Left ventricle myocardium inferior (tissue), 1 donor: ENCODE results near the gene SLC26A9. TPM values are rescaled to one million over a fixed set of nuclear protein-coding genes. Genes with fewer than 3 reads are reported as not detected.

Source experiments
- DNase-seq: peaks from one replicate; pipeline ENCODE4 v3.0.0-alpha.2; 2020
- H3K27ac ChIP-seq: fragments of 200-600 bp; replicated peaks from 2 replicates; pipeline ENCODE4 v1.8.0; 2021
- H3K27me3 ChIP-seq: fragments of 200-600 bp; 2 replicates; pipeline ENCODE4 v1.8.0; 2021; ENCODE audit warnings: low read depth
- H3K36me3 ChIP-seq: fragments of 200-600 bp; 2 replicates; pipeline ENCODE4 v1.8.0; 2021
- H3K4me1 ChIP-seq: fragments of 200-600 bp; 2 replicates; pipeline ENCODE4 v1.8.0; 2021
- H3K4me3 ChIP-seq: fragments of 200-600 bp; 2 replicates; pipeline ENCODE4 v1.8.0; 2021; ENCODE audit warnings: mild to moderate bottlenecking, moderate library complexity
- H3K9me3 ChIP-seq: fragments of 200-600 bp; replicated peaks from 2 replicates; pipeline ENCODE4 v1.8.0; 2021
- CTCF ChIP-seq: fragments of 200-600 bp; IDR thresholded peaks from 2 replicates; pipeline ENCODE4 v1.8.0; 2021; ENCODE audit warnings: antibody characterized with exemption, mild to moderate bottlenecking, borderline replicate concordance
- intact Hi-C: fragments of 100-400 bp; cut with micrococcal nuclease; formaldehyde crosslinking; loops from one replicate; pipeline ENCODE4 v1.11.0; 2022
- total RNA-seq: library from RNA; stranded (reverse); fragmentation: NEBNext Ultra II Directional; extraction: Animal tissue kit (Norgen Biotek cat#: 25700); gene quantifications from one replicate; pipeline ENCODE4 v1.2.1, GENCODE V29; 2021
- donor health status: DM: no; HTN: yes; CAD: no; lungs with severe emphysema.

SLC26A9 gene
- total RNA-seq, 1 donor from 2014 or later = 35.2 TPM

- Histone ChIP-seq H3K4me3 (no peak overlapping the region), H3K9me3 (no peaks in the 10 kb centered on the region), H3K27ac (no peak overlapping the region), H3K27me3 (peaks cover 5% of the 10 kb centered on the region), H3K36me3 (no peaks in the 10 kb centered on the region), H3K4me1 (peaks cover 19% of the 10 kb centered on the region)
- TF ChIP-seq CTCF = no peak
- DNase-seq = no peak
- intact Hi-C loops = no loop called here
Measured at GRCh38 chr1:205961991-205962820, 18.9 kb upstream of the SLC26A9 start.

- no peak for DNase-seq
- intact Hi-C loops = no loop called here
- Histone ChIP-seq H3K27me3 (peaks cover 13% of the 10 kb centered on the region), H3K4me1 (peaks cover 19% of the 10 kb centered on the region), H3K36me3 (no peaks in the 10 kb centered on the region), H3K4me3 (no peak overlapping the region), H3K9me3 (no peaks in the 10 kb centered on the region), H3K27ac (no peak overlapping the region)
- no peak for TF ChIP-seq CTCF
Measured at GRCh38 chr1:205961405-205961804, 18.1 kb upstream of the SLC26A9 start.

GRCh38 chr1:205959789-205960188 is 16.5 kb upstream of the SLC26A9 start:
- Histone ChIP-seq H3K4me1 (peaks cover 19% of the 10 kb centered on the region), H3K4me3 (no peak overlapping the region), H3K27me3 (peaks cover 15% of the 10 kb centered on the region), H3K27ac (no peak overlapping the region), H3K36me3 (no peaks in the 10 kb centered on the region), H3K9me3 (no peaks in the 10 kb centered on the region)
- intact Hi-C loops = no loop called here
- no peak for DNase-seq
- no peak for TF ChIP-seq CTCF

- Histone ChIP-seq H3K36me3 (no peaks in the 10 kb centered on the region), H3K27ac (no peak overlapping the region), H3K9me3 (no peaks in the 10 kb centered on the region), H3K27me3 (peaks cover 15% of the 10 kb centered on the region), H3K4me1 (peaks cover under 1% of the 10 kb centered on the region), H3K4me3 (no peak overlapping the region)
- DNase-seq = no peak
- no peak for TF ChIP-seq CTCF
- intact Hi-C loops = no loop called here
Measured at GRCh38 chr1:205955499-205955898, 12.2 kb upstream of the SLC26A9 start.

- Histone ChIP-seq H3K9me3 (no peaks in the 10 kb centered on the region), H3K4me3 (no peak overlapping the region), H3K27me3 (peaks cover 15% of the 10 kb centered on the region), H3K4me1 (peaks cover 7% of the 10 kb centered on the region), H3K27ac (no peak overlapping the region), H3K36me3 (no peaks in the 10 kb centered on the region)
- no peak for TF ChIP-seq CTCF
- DNase-seq = no peak
- intact Hi-C loops = no loop called here
Measured at GRCh38 chr1:205954819-205955404, 11.7 kb upstream of the SLC26A9 start.
